Measurements from ENCODE around the gene PRLHR.

The PRLHR gene

DNA sequence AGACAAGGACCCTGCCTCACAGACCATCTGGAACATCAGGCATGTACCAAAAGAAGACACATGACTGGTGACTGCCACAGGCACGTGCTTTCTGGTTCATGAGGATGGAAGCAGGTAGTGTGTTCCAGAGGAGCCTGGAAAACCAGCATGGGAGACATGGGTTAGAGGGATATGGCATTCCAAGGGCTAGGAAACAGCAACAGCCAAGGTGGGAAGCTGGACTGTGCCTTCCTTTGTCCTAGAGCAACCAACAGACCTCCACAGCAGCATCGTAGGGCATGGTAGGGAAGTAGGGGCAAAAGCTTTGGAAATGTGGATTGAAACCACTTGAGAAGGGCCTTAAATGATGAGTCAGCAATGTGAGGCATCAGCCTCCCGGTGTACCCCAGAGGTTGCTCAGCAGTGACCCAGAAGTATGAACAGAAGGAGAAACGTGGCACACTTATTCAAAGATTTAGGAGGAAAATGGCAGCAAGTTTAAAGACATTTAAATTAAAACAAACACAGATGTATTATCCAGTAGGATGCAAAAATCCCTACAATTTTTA is 51.0 kb downstream of the PRLHR start:
- TF ChIP-seq ZFP3 (CRISPR knock-in tag; IDR thresholded peaks at IDR 0.05): no peak
- no peak for TF ChIP-seq ESRRG (CRISPR knock-in tag; IDR thresholded peaks at IDR 0.05)
- TF ChIP-seq ARNTL (CRISPR knock-in tag; IDR thresholded peaks at IDR 0.05; ENCODE audit: borderline replicate concordance, low read depth): no peak
- ATAC-seq: no peak

DNA sequence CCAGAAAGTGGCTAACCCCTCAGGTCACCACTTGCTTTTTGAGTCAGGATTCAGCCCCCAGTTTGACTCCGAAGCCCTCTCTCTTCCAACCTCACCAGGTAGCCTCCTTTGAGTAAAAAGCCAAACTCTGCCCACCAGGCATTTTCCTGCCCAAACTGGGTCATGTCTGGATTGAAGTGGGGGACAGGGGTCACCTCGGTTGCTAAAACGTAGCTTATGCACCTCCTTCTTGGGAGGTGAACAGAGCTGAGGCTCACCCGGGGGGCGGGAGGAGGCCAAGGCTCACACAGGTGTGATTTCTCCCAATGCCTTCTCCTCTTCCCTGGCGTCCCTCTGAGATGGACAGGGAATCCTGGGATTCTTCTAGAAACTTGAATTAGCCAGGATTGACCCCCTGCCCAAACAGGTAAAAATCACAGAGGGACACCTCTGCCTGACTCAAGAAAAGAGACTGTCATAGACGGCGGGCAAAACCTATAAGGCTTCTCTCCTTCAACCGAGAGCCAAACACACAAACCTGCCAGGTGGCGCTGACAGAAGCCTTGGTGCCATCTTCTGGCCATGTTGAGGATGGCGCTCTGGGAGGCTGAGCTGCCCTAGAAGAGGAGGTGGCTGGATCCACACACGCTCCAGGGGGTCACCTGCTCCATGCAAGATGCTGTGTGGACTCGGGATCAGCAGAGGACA is 51.6 kb downstream of the PRLHR start:
- ATAC-seq: peak; percentile 87
- TF ChIP-seq, protein P1, sequence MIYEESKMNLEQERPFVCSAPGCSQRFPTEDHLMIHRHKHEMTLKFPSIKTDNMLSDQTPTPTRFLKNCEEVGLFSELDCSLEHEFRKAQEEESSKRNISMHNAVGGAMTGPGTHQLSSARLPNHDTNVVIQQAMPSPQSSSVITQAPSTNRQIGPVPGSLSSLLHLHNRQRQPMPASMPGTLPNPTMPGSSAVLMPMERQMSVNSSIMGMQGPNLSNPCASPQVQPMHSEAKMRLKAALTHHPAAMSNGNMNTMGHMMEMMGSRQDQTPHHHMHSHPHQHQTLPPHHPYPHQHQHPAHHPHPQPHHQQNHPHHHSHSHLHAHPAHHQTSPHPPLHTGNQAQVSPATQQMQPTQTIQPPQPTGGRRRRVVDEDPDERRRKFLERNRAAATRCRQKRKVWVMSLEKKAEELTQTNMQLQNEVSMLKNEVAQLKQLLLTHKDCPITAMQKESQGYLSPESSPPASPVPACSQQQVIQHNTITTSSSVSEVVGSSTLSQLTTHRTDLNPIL (CRISPR knock-in tag; IDR thresholded peaks at IDR 0.05; ENCODE audit: low read depth): no peak
- no peak for TF ChIP-seq ZFP3 (CRISPR knock-in tag; IDR thresholded peaks at IDR 0.05)
- no peak for TF ChIP-seq ZNF70 (CRISPR knock-in tag; IDR thresholded peaks at IDR 0.05)
- no peak for TF ChIP-seq ESRRG (CRISPR knock-in tag; IDR thresholded peaks at IDR 0.05)
- no peak for TF ChIP-seq ISL1 (CRISPR knock-in tag; IDR thresholded peaks at IDR 0.05)
- no peak for TF ChIP-seq TOX (CRISPR knock-in tag; IDR thresholded peaks at IDR 0.05; ENCODE audit: borderline replicate concordance)
- TF ChIP-seq BACH2 (CRISPR knock-in tag; IDR thresholded peaks at IDR 0.05; ENCODE audit: borderline replicate concordance): no peak
- TF ChIP-seq ARNTL (CRISPR knock-in tag; IDR thresholded peaks at IDR 0.05; ENCODE audit: borderline replicate concordance, low read depth): no peak
- TF ChIP-seq, protein P2, sequence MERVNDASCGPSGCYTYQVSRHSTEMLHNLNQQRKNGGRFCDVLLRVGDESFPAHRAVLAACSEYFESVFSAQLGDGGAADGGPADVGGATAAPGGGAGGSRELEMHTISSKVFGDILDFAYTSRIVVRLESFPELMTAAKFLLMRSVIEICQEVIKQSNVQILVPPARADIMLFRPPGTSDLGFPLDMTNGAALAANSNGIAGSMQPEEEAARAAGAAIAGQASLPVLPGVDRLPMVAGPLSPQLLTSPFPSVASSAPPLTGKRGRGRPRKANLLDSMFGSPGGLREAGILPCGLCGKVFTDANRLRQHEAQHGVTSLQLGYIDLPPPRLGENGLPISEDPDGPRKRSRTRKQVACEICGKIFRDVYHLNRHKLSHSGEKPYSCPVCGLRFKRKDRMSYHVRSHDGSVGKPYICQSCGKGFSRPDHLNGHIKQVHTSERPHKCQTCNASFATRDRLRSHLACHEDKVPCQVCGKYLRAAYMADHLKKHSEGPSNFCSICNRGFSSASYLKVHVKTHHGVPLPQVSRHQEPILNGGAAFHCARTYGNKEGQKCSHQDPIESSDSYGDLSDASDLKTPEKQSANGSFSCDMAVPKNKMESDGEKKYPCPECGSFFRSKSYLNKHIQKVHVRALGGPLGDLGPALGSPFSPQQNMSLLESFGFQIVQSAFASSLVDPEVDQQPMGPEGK (CRISPR knock-in tag; IDR thresholded peaks at IDR 0.05; ENCODE audit: borderline replicate concordance): no peak
- no peak for TF ChIP-seq RARB (CRISPR knock-in tag; IDR thresholded peaks at IDR 0.05)
- TF ChIP-seq, protein P3, sequence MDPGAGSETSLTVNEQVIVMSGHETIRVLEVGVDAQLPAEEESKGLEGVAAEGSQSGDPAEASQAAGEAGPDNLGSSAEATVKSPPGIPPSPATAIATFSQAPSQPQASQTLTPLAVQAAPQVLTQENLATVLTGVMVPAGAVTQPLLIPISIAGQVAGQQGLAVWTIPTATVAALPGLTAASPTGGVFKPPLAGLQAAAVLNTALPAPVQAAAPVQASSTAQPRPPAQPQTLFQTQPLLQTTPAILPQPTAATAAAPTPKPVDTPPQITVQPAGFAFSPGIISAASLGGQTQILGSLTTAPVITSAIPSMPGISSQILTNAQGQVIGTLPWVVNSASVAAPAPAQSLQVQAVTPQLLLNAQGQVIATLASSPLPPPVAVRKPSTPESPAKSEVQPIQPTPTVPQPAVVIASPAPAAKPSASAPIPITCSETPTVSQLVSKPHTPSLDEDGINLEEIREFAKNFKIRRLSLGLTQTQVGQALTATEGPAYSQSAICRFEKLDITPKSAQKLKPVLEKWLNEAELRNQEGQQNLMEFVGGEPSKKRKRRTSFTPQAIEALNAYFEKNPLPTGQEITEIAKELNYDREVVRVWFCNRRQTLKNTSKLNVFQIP (CRISPR knock-in tag; IDR thresholded peaks at IDR 0.05; ENCODE audit: borderline replicate concordance, low read depth): no peak
- no peak for TF ChIP-seq ZNF565 (CRISPR knock-in tag; conservative IDR thresholded peaks at IDR 0.05; ENCODE audit: low read depth)

DNA sequence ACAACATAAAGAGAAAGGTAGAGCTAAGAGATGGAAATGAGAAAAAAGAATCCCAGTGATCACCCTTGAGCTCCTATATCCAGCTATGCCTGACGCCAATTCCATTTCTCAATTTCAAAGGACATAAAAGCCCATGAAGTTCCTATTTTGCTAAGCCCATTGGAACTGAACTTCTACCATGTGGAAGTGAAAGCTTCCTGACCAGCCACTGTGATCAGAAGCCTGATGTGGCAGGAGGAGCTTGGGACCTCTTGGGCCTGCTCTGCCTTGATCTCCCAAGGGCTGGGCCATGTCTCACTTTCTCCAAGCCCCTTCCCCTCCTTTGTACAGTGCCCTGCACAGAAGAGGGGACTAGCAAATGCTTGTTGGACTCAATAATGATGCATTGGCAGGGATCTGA is 52.7 kb downstream of the PRLHR start:
- TF ChIP-seq TCF4 (CRISPR knock-in tag; IDR thresholded peaks at IDR 0.05; ENCODE audit: borderline replicate concordance) (no peak), RARB (CRISPR knock-in tag; IDR thresholded peaks at IDR 0.05) (no peak), CSDC2 (CRISPR knock-in tag; IDR thresholded peaks at IDR 0.05) (no peak), SNAI2 (CRISPR knock-in tag; IDR thresholded peaks at IDR 0.05) (no peak), PPARA (CRISPR knock-in tag; IDR thresholded peaks at IDR 0.05; ENCODE audit: borderline replicate concordance) (no peak), ZNF70 (CRISPR knock-in tag; IDR thresholded peaks at IDR 0.05) (no peak), OSR1 (CRISPR knock-in tag; IDR thresholded peaks at IDR 0.05) (no peak), ZFP30 (CRISPR knock-in tag; IDR thresholded peaks at IDR 0.05) (no peak), BACH2 (CRISPR knock-in tag; IDR thresholded peaks at IDR 0.05; ENCODE audit: borderline replicate concordance) (no peak), GLIS3 (CRISPR knock-in tag; IDR thresholded peaks at IDR 0.05) (no peak), ZNF8 (CRISPR knock-in tag; IDR thresholded peaks at IDR 0.05) (no peak)
- TF ChIP-seq, protein P1 (CRISPR knock-in tag; IDR thresholded peaks at IDR 0.05; ENCODE audit: low read depth): no peak
- TF ChIP-seq, protein P4, sequence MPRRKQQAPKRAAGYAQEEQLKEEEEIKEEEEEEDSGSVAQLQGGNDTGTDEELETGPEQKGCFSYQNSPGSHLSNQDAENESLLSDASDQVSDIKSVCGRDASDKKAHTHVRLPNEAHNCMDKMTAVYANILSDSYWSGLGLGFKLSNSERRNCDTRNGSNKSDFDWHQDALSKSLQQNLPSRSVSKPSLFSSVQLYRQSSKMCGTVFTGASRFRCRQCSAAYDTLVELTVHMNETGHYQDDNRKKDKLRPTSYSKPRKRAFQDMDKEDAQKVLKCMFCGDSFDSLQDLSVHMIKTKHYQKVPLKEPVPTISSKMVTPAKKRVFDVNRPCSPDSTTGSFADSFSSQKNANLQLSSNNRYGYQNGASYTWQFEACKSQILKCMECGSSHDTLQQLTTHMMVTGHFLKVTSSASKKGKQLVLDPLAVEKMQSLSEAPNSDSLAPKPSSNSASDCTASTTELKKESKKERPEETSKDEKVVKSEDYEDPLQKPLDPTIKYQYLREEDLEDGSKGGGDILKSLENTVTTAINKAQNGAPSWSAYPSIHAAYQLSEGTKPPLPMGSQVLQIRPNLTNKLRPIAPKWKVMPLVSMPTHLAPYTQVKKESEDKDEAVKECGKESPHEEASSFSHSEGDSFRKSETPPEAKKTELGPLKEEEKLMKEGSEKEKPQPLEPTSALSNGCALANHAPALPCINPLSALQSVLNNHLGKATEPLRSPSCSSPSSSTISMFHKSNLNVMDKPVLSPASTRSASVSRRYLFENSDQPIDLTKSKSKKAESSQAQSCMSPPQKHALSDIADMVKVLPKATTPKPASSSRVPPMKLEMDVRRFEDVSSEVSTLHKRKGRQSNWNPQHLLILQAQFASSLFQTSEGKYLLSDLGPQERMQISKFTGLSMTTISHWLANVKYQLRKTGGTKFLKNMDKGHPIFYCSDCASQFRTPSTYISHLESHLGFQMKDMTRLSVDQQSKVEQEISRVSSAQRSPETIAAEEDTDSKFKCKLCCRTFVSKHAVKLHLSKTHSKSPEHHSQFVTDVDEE (CRISPR knock-in tag; IDR thresholded peaks at IDR 0.05): no peak
- TF ChIP-seq, protein P5, sequence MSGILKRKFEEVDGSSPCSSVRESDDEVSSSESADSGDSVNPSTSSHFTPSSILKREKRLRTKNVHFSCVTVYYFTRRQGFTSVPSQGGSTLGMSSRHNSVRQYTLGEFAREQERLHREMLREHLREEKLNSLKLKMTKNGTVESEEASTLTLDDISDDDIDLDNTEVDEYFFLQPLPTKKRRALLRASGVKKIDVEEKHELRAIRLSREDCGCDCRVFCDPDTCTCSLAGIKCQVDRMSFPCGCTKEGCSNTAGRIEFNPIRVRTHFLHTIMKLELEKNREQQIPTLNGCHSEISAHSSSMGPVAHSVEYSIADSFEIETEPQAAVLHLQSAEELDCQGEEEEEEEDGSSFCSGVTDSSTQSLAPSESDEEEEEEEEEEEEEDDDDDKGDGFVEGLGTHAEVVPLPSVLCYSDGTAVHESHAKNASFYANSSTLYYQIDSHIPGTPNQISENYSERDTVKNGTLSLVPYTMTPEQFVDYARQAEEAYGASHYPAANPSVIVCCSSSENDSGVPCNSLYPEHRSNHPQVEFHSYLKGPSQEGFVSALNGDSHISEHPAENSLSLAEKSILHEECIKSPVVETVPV (CRISPR knock-in tag; IDR thresholded peaks at IDR 0.05): no peak
- TF ChIP-seq, protein P2 (CRISPR knock-in tag; IDR thresholded peaks at IDR 0.05; ENCODE audit: borderline replicate concordance): no peak
- TF ChIP-seq, protein P3 (CRISPR knock-in tag; IDR thresholded peaks at IDR 0.05; ENCODE audit: borderline replicate concordance, low read depth): no peak
- no peak for ATAC-seq
